NCI-H1417 (cell line): ENCODE results near the gene FBN1.
A peak's percentile ranks its signal among the peaks of the same experiment; 100 is the strongest.

Source experiments
- DNase-seq, 3 experiments: peaks; one replicate each; lab custom pipeline; 2025; lab: John Stamatoyannopoulos, UW

Gene FBN1

DNA sequence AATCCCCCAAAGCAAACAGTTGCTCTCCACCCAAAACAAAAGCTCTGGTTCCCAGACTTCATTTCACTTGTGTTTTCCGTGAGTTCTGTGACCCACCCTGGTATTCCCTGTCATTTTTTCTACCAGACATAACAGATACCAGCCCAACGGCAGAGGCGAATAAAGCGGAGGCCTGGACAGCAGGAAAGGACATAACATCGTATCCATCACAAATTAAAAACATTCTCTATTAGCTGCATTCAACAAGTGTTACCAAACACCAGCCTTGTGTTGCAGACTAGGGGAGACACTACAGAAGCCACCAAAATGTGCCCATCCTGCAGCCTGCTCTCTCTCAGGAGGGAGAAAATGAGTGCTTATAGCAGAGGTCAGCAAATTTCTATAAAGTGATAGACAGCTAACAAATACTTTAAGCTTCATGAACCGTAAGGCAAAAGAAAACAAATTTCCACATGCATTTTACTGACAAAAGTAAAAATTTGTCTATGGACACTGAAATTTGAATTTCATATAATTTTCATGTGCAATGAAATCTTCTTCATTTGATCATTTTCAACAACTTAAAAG is 7.1 kb upstream of the FBN1 start:
- no peak for DNase-seq

GRCh38 chr15:48650931-48651330 is 5.4 kb upstream of the FBN1 start:
- no peak for DNase-seq

GRCh38 chr15:48647962-48648361 is 2.5 kb upstream of the FBN1 start:
- DNase-seq = no peak

DNA sequence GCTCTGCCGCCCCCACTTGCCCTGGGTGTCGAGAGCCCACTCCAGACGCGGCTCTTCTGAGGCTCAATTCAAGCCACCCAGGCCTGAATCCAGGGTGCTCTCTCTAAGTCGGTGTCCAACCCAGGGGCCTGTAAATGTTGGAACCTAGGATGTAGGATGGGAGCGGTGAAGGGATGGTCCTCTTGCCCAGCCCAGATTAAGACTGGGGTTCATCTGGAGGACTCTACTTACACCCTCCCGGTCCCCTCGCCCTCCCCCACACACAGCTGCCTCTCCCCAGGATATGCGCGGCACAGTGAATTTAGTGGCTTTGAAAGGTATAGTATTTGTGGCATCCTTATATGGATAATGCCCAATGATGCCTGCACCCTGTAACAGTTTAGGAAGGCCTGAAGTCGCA is 822 bp upstream of the FBN1 start:
- peak in 1 of 3 experiments; percentile 14 for DNase-seq

DNA sequence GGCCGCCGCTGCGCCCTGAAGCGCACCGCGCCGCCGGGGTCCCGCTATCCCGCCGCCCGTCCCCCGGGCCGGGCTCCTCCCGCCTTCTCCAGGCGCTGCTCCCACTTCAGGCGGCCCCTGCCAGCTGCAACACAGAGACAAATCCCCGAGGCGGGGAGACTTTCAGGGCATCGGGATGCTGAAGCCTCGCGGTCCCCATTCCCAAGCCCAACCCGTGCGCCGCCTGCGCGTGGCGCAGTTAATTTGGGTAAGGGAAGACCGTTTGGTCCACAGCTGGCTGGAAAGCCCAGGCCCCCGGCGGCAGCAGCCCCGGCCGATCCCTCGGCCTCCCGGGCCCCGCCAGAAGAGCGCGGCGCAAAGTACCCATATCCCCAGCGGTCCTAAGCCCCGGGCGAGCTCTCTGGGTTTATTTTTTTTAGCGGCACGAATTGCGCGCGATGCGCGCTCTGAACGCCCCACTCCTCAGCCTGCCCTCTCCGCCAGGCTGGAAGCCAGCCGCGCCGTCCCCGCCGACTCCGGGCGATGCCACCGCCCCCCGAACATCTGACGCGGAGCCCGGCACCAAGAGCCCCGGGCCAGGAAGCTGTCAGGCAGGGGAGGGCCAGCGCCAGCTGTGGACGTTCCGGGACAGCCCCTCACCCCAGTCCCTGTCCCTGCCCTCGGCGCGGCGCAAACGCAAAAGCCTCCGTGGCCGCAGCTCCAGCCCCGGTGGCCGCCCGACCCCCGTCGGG is 517 bp downstream of the FBN1 start:
- peak in 2 of 3 experiments; percentile 46 to 66 for DNase-seq

- no peak for DNase-seq
Observed at GRCh38 chr15:48644467-48644826, 1.1 kb downstream of the FBN1 start.

GRCh38 chr15:48643776-48644466 is 1.6 kb downstream of the FBN1 start:
- no peak for DNase-seq

DNA sequence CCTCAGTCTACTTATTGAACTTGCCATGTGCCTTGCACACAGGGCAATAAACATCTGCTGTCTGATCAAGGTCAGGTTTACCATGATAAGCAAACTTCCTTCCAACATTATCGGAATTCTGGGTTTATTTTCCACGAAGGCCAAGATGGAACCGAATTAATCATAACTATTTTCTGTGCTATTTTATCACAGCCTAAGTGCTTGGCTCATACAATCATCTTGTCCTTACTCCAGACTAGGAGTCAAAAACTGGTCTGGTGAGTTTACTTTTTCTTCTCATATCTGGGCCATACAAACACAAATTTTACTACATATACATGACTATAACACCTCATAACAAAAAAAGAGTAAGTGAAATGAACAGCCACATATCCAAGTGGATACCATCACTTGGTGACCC is 2.3 kb downstream of the FBN1 start:
- no peak for DNase-seq

DNA sequence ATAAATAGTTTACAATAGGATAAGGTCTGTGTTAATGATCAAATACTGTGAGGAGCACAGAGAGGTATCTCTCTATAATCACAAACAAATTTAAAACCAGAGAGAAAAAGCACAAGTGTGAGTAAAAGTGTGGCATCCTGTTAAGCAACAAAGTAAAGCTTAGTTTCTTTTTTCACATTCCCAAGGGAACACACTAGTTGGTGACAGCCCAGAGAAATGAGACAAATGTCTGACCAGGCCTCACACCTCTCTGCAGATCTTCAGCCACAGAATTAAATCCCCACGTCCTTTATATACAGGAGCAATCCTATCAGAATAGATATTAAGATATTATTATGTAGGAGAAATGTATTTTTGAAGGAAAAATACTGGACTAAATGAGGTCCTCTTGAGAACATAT is 2.7 kb downstream of the FBN1 start:
- DNase-seq = no peak

DNA sequence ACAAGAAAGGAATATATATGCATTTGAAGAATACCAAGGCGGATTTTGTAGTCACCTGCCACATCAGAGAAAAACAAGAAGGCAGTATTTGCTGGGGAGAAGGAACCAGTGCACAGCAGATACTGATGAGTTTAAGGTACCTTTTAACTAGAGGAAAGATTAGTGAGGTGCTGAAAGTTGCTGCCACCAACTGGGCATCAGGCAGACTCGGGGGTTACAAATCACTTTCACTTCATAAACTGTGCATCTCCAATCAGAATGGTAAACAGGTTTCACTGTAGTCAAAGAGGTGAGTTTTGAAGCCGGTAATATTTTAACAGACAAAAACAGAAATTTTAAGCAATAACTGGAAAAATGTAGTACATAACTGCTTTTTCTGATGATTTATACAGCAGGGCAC is 4.1 kb downstream of the FBN1 start:
- DNase-seq = peak in 1 of 3 experiments; percentile 24

DNA sequence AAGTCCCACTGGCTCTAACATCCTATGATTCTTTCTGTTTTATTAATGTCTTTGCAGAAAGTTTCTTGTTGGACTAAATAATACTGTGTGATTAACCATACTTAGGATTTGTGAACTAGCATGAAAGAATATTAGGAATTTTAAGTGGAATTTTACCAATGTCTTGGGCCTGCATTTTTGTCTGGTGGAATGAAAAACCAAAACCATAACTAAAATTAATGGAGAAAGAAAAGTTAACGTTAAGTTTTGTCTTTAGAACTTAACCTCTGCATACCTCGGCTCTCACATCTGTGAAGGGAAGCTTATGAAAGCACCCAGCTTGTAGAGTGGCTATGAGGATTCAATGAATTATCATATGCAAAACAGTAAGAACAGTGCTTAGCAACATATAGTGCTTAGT is 6.5 kb downstream of the FBN1 start:
- DNase-seq = no peak

GRCh38 chr15:48637639-48638038 is 7.9 kb downstream of the FBN1 start:
- DNase-seq = no peak

GRCh38 chr15:48636511-48636910 is 9.0 kb downstream of the FBN1 start:
- peak in 2 of 3 experiments; percentile 1 to 56 for DNase-seq

GRCh38 chr15:48634893-48635292 is 10.6 kb downstream of the FBN1 start:
- peak in 1 of 3 experiments; percentile 15 for DNase-seq

DNA sequence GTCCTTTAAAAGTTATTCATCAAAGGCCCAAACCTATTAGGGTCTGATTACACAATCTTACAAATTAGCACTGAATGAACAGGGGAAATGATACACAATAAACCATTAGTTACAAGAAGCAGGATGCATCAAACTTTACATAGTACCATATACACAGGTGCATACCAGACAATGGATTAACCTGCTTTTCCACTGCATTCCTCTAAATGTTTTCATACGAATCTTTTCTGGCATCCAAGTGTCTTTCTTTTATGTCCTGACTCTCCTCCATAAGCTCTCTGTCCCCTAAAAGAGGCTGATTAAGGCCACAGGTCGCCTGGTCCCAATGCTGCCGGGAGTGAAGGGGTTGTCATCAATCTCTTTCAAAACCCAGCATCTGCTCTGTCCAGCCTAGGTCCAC is 11.4 kb downstream of the FBN1 start:
- DNase-seq = no peak

DNA sequence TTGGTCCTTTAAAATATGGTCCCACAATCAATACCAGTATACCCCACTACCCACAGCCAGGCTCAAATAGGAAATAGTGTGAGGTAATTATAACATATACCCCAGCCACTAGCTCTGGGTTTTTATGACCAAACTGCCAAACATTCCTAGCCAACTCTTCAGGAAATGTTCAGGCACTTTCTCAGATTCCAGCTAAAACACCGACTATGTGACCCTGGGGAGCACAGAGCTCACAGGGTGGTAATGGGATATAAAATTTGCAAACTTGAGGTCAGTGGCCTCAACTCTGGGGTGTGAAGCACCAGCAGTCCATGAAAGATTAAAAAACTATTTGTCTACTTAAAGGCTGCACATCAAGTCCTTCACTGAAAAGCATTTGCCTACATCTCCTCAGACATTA is 12.9 kb downstream of the FBN1 start:
- DNase-seq = no peak

DNA sequence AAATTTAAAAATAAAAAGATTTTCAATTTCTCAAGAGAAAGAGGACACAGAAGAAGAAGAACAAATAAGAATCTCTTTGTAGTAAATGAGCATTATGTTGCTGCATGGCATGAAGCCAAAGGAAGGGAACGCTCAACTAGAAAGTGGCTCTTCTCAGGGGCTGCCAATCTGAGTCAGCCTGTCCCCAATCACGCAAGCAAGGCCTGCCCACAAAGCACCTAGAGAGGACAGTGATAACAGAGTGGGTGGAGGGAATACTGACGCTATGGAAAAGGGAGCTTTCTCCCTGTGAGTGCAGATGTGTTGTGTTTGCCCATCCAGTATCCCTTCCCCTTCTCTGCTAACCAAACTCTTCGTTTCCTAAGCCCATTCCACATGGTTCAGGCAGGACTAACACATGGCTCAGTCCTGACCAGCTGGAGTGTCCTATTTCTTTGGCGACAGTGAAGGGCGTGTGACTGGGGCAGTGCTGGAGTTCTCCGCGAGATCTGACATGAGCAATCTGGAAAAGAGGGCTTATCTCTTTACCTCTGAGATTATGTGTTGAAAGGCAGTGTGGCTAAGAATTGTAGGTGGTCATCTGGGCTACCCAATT is 14.2 kb downstream of the FBN1 start:
- DNase-seq = no peak

DNA sequence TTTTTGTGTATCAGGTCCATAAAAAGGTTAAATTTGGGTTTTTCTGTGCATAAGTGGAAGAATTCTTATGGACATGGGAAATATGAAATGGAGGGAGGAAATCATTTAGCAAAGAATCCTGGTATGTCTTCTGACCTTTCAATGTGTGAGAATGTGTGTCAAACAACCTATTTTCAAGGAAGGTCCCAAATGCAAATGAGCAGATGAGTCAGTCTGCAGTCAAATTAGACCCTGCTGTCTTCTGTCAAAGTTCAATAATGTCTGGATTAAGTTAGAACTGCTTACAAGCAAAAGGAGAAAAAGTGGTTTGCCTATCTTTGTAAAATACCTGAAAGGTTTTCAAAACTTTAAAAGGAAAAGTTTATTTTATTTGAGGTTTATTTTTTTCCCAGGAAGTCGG is 15.3 kb downstream of the FBN1 start:
- no peak for DNase-seq

- DNase-seq = no peak
Observed at GRCh38 chr15:48628832-48629231, 16.7 kb downstream of the FBN1 start.

GRCh38 chr15:48627260-48627940 is 18.1 kb downstream of the FBN1 start:
- peak in 1 of 3 experiments; percentile 2 for DNase-seq

DNA sequence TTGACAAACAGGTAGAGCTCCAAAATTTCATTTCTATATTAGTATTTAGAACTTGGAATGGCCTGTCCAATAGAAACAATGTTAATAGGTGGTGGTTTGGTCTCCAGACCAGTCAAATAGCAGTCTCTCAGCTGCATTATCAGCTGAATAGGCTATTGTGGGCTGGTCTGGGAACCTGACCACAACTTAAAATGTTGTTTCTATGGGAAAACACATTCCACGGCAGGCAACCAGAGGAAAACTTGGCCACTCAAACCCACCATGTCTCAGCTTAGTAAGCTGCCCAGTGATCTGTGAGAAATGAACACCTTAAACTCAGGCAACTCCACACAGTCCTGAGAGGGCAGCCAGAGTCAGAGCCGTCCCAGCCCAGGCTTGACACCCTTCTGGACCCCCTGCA is 20.4 kb downstream of the FBN1 start:
- no peak for DNase-seq

GRCh38 chr15:48624700-48625099 is 20.8 kb downstream of the FBN1 start:
- DNase-seq = no peak
